Measurements from ENCODE around the gene RETN. TPM values are rescaled to one million over a fixed set of nuclear protein-coding genes. Genes with fewer than 3 reads are reported as not detected.

The RETN gene
- total RNA-seq, 1 donor from 2014 or later = 3.7 TPM

GRCh38 chr19:7681340-7682174 lies 12.7 kb downstream of the RETN start:
- peaks cover 7 to 13% (median 10%) of the 10 kb centered on the region in 3 donors for H3K36me3 ChIP-seq (ENCODE audit: control insufficient read depth in 3 of 3, insufficient read depth in 3 of 3, low read length in 3 of 3)
- no peaks in the 10 kb centered on the region for H3K9me3 ChIP-seq (ENCODE audit: control insufficient read depth in 3 of 3, low read length in 3 of 3)
- peak overlapping the region; percentile 89 to 97 (median 94) for H3K9ac ChIP-seq (ENCODE audit: low read depth in 1 of 3, low read length in 3 of 3)
- H3K27ac ChIP-seq (ENCODE audit: low read depth, low read length) = peak overlapping the region; percentile 84
- H3K4me1 ChIP-seq (ENCODE audit: control insufficient read depth in 3 of 3, insufficient read depth in 3 of 3, low read length in 3 of 3) = peaks cover 15 to 29% (median 20%) of the 10 kb centered on the region in 3 donors
- H3K27me3 ChIP-seq (ENCODE audit: control insufficient read depth in 3 of 3, insufficient read depth in 3 of 3, low read length in 3 of 3) = peaks cover 6 to 22% (median 11%) of the 10 kb centered on the region in 3 donors
- H3K4me3 ChIP-seq (ENCODE audit: low read length in 3 of 3) = peak overlapping the region; percentile 75 to 88 (median 88)

GRCh38 chr19:7682175-7682855 lies 13.5 kb downstream of the RETN start:
- H3K36me3 ChIP-seq (ENCODE audit: control insufficient read depth in 3 of 3, insufficient read depth in 3 of 3, low read length in 3 of 3) = peaks cover 7 to 13% (median 10%) of the 10 kb centered on the region in 3 donors
- no peaks in the 10 kb centered on the region for H3K9me3 ChIP-seq (ENCODE audit: control insufficient read depth in 3 of 3, low read length in 3 of 3)
- peaks cover 15 to 29% (median 20%) of the 10 kb centered on the region in 3 donors for H3K4me1 ChIP-seq (ENCODE audit: control insufficient read depth in 3 of 3, insufficient read depth in 3 of 3, low read length in 3 of 3)
- H3K27me3 ChIP-seq (ENCODE audit: control insufficient read depth in 3 of 3, insufficient read depth in 3 of 3, low read length in 3 of 3) = peaks cover 6 to 18% (median 7%) of the 10 kb centered on the region in 3 donors
- H3K27ac ChIP-seq (ENCODE audit: low read depth, low read length) = no peak overlapping the region
- H3K4me3 ChIP-seq (ENCODE audit: low read length in 3 of 3) = peak overlapping the region; percentile 75 to 88 (median 88)
- H3K9ac ChIP-seq (ENCODE audit: low read depth in 1 of 3, low read length in 3 of 3) = peak overlapping the region; percentile 89 to 97 (median 94)

- no peak overlapping the region for H3K9ac ChIP-seq (ENCODE audit: low read depth in 1 of 3, low read length in 3 of 3)
- H3K27me3 ChIP-seq (ENCODE audit: control insufficient read depth in 3 of 3, insufficient read depth in 3 of 3, low read length in 3 of 3) = peaks cover 5 to 18% (median 10%) of the 10 kb centered on the region in 3 donors
- no peak overlapping the region for H3K4me3 ChIP-seq (ENCODE audit: low read length in 3 of 3)
- peaks cover 9 to 13% (median 10%) of the 10 kb centered on the region in 3 donors for H3K4me1 ChIP-seq (ENCODE audit: control insufficient read depth in 3 of 3, insufficient read depth in 3 of 3, low read length in 3 of 3)
- no peak overlapping the region for H3K27ac ChIP-seq (ENCODE audit: low read depth, low read length)
- H3K9me3 ChIP-seq (ENCODE audit: control insufficient read depth in 3 of 3, low read length in 3 of 3) = no peaks in the 10 kb centered on the region
- H3K36me3 ChIP-seq (ENCODE audit: control insufficient read depth in 3 of 3, insufficient read depth in 3 of 3, low read length in 3 of 3) = peaks cover 7 to 13% (median 10%) of the 10 kb centered on the region in 3 donors
These were observed 16.9 kb downstream of the RETN start for GRCh38 chr19:7685546-7686445.

- peaks cover 7 to 12% (median 9%) of the 10 kb centered on the region in 3 donors for H3K36me3 ChIP-seq (ENCODE audit: control insufficient read depth in 3 of 3, insufficient read depth in 3 of 3, low read length in 3 of 3)
- peaks cover 12 to 20% (median 19%) of the 10 kb centered on the region in 3 donors for H3K27me3 ChIP-seq (ENCODE audit: control insufficient read depth in 3 of 3, insufficient read depth in 3 of 3, low read length in 3 of 3)
- no peak overlapping the region for H3K4me3 ChIP-seq (ENCODE audit: low read length in 3 of 3)
- no peak overlapping the region for H3K27ac ChIP-seq (ENCODE audit: low read depth, low read length)
- H3K4me1 ChIP-seq (ENCODE audit: control insufficient read depth in 3 of 3, insufficient read depth in 3 of 3, low read length in 3 of 3) = peaks cover 0 to 4% (median under 1%) of the 10 kb centered on the region in 3 donors
- no peaks in the 10 kb centered on the region for H3K9me3 ChIP-seq (ENCODE audit: control insufficient read depth in 3 of 3, low read length in 3 of 3)
- H3K9ac ChIP-seq (ENCODE audit: low read depth in 1 of 3, low read length in 3 of 3) = no peak overlapping the region
These were observed 18.3 kb downstream of the RETN start for GRCh38 chr19:7687177-7687576.

- Histone ChIP-seq H3K9me3 (ENCODE audit: control insufficient read depth in 3 of 3, low read length in 3 of 3) (no peaks in the 10 kb centered on the region), H3K4me3 (ENCODE audit: low read length in 3 of 3) (no peak overlapping the region), H3K9ac (ENCODE audit: low read depth in 1 of 3, low read length in 3 of 3) (no peak overlapping the region), H3K4me1 (ENCODE audit: control insufficient read depth in 3 of 3, insufficient read depth in 3 of 3, low read length in 3 of 3) (no peaks in the 10 kb centered on the region), H3K36me3 (ENCODE audit: control insufficient read depth in 3 of 3, insufficient read depth in 3 of 3, low read length in 3 of 3) (no peaks in the 10 kb centered on the region), H3K27me3 (ENCODE audit: control insufficient read depth in 3 of 3, insufficient read depth in 3 of 3, low read length in 3 of 3) (peaks cover 12 to 25% (median 20%) of the 10 kb centered on the region in 3 donors), H3K27ac (ENCODE audit: low read depth, low read length) (no peak overlapping the region)
These were observed 20.3 kb downstream of the RETN start for GRCh38 chr19:7689165-7689564.

GRCh38 chr19:7690779-7691258 lies 22.0 kb downstream of the RETN start:
- Histone ChIP-seq H3K4me1 (ENCODE audit: control insufficient read depth in 3 of 3, insufficient read depth in 3 of 3, low read length in 3 of 3) (no peaks in the 10 kb centered on the region), H3K4me3 (ENCODE audit: low read length in 3 of 3) (no peak overlapping the region)

GRCh38 chr19:7691497-7691896 lies 22.6 kb downstream of the RETN start:
- Histone ChIP-seq H3K36me3 (ENCODE audit: control insufficient read depth in 3 of 3, insufficient read depth in 3 of 3, low read length in 3 of 3) (no peaks in the 10 kb centered on the region), H3K27ac (ENCODE audit: low read depth, low read length) (no peak overlapping the region), H3K27me3 (ENCODE audit: control insufficient read depth in 3 of 3, insufficient read depth in 3 of 3, low read length in 3 of 3) (peaks cover 16 to 38% (median 21%) of the 10 kb centered on the region in 3 donors)

More at GRCh38 chr19:7690779-7691258, 22.0 kb downstream of the RETN start:
- Histone ChIP-seq H3K27ac (ENCODE audit: low read depth, low read length) (no peak overlapping the region), H3K9ac (ENCODE audit: low read depth in 1 of 3, low read length in 3 of 3) (no peak overlapping the region), H3K27me3 (ENCODE audit: control insufficient read depth in 3 of 3, insufficient read depth in 3 of 3, low read length in 3 of 3) (peaks cover 16 to 38% (median 20%) of the 10 kb centered on the region in 3 donors), H3K36me3 (ENCODE audit: control insufficient read depth in 3 of 3, insufficient read depth in 3 of 3, low read length in 3 of 3) (no peaks in the 10 kb centered on the region), H3K9me3 (ENCODE audit: control insufficient read depth in 3 of 3, low read length in 3 of 3) (no peaks in the 10 kb centered on the region)

GRCh38 chr19:7692417-7693088 lies 23.7 kb downstream of the RETN start:
- Histone ChIP-seq H3K27ac (ENCODE audit: low read depth, low read length) (no peak overlapping the region), H3K9ac (ENCODE audit: low read depth in 1 of 3, low read length in 3 of 3) (no peak overlapping the region), H3K36me3 (ENCODE audit: control insufficient read depth in 3 of 3, insufficient read depth in 3 of 3, low read length in 3 of 3) (no peaks in the 10 kb centered on the region), H3K9me3 (ENCODE audit: control insufficient read depth in 3 of 3, low read length in 3 of 3) (no peaks in the 10 kb centered on the region), H3K27me3 (ENCODE audit: control insufficient read depth in 3 of 3, insufficient read depth in 3 of 3, low read length in 3 of 3) (peaks cover 18 to 45% (median 32%) of the 10 kb centered on the region in 3 donors), H3K4me1 (ENCODE audit: control insufficient read depth in 3 of 3, insufficient read depth in 3 of 3, low read length in 3 of 3) (no peaks in the 10 kb centered on the region), H3K4me3 (ENCODE audit: low read length in 3 of 3) (no peak overlapping the region)

More at GRCh38 chr19:7691497-7691896, 22.6 kb downstream of the RETN start:
- Histone ChIP-seq H3K9ac (ENCODE audit: low read depth in 1 of 3, low read length in 3 of 3) (no peak overlapping the region), H3K4me3 (ENCODE audit: low read length in 3 of 3) (no peak overlapping the region), H3K9me3 (ENCODE audit: control insufficient read depth in 3 of 3, low read length in 3 of 3) (no peaks in the 10 kb centered on the region), H3K4me1 (ENCODE audit: control insufficient read depth in 3 of 3, insufficient read depth in 3 of 3, low read length in 3 of 3) (no peaks in the 10 kb centered on the region)

GRCh38 chr19:7694499-7694898 lies 25.6 kb downstream of the RETN start:
- H3K4me1 ChIP-seq (ENCODE audit: control insufficient read depth in 3 of 3, insufficient read depth in 3 of 3, low read length in 3 of 3) = no peaks in the 10 kb centered on the region
- peaks cover 26 to 59% (median 41%) of the 10 kb centered on the region in 3 donors for H3K27me3 ChIP-seq (ENCODE audit: control insufficient read depth in 3 of 3, insufficient read depth in 3 of 3, low read length in 3 of 3)
- no peak overlapping the region for H3K27ac ChIP-seq (ENCODE audit: low read depth, low read length)
- H3K9ac ChIP-seq (ENCODE audit: low read depth in 1 of 3, low read length in 3 of 3) = no peak overlapping the region
- H3K4me3 ChIP-seq (ENCODE audit: low read length in 3 of 3) = no peak overlapping the region
- no peaks in the 10 kb centered on the region for H3K9me3 ChIP-seq (ENCODE audit: control insufficient read depth in 3 of 3, low read length in 3 of 3)
- no peaks in the 10 kb centered on the region for H3K36me3 ChIP-seq (ENCODE audit: control insufficient read depth in 3 of 3, insufficient read depth in 3 of 3, low read length in 3 of 3)

All from skeletal muscle tissue (tissue), 4 donors.